Gastroesophageal sphincter (tissue), 4 donors: Measurements from ENCODE around the gene TFPT. TPM values are rescaled to one million over a fixed set of nuclear protein-coding genes. Genes with fewer than 3 reads are reported as not detected.

Source experiments
- ATAC-seq: fragments of 150-250 bp; one replicate; pipeline ENCODE4 v1.9.1; 2016; ENCODE audit warnings: mild to moderate bottlenecking, moderate library complexity
- H3K27ac ChIP-seq, 4 donors: fragments of 200-600 bp; sonication (generic) in 3 of 4; 1 replicate in 3 of 4; 2 replicates in 1 of 4; pipeline ENCODE4 v1.5.1; 2016 to 2019
- H3K27me3 ChIP-seq: fragments of 200-600 bp; sonication (generic); one replicate; pipeline ENCODE4 v1.5.1; 2019
- H3K36me3 ChIP-seq, 2 donors: fragments of 200-600 bp; sonication (generic); one replicate each; pipeline ENCODE4 v1.5.1; 2019; ENCODE audit warnings: control low read depth in 1 of 2
- H3K4me1 ChIP-seq, 3 donors: fragments of 200-600 bp; sonication (generic); 1 replicate in 2 of 3; 2 replicates in 1 of 3; pipeline ENCODE4 v1.5.1; 2016 to 2019; ENCODE audit warnings: control low read depth in 2 of 3
- H3K4me3 ChIP-seq, 2 donors: fragments of 200-600 bp; sonication (generic); one replicate each; pipeline ENCODE4 v1.5.1; 2019; ENCODE audit warnings: mild to moderate bottlenecking in 1 of 2, moderate library complexity in 1 of 2
- H3K9me3 ChIP-seq, 3 donors: fragments of 200-600 bp; sonication (generic); one replicate each; pipeline ENCODE4 v1.5.1; 2017 to 2019; ENCODE audit warnings: control low read depth in 2 of 3
- CTCF ChIP-seq, 4 experiments: fragments of 200-600 bp in 2 of 4; fragments of 450-650 bp in 2 of 4; sonication (generic) in 1 of 4; IDR thresholded peaks; one replicate each; pipeline ENCODE4 v1.5.1; 2017 to 2019; ENCODE audit warnings: antibody characterized with exemption in 4 of 4, mild to moderate bottlenecking in 2 of 4, moderate library complexity in 2 of 4
- EP300 ChIP-seq: sonication (generic); formaldehyde crosslinking; IDR thresholded peaks from one replicate; pipeline ENCODE4 v1.6.1; 2017; ENCODE audit warnings: antibody characterized with exemption, mild to moderate bottlenecking
- POLR2A ChIP-seq, 2 donors: fragments of 450-650 bp; IDR thresholded peaks; one replicate each; pipeline ENCODE4 v1.6.1; 2017; ENCODE audit warnings: antibody characterized with exemption in 2 of 2, mild to moderate bottlenecking in 2 of 2, moderate library complexity in 1 of 2
- POLR2AphosphoS5 ChIP-seq: sonication (generic); formaldehyde crosslinking; IDR thresholded peaks from one replicate; pipeline ENCODE4 v1.6.1; 2017; ENCODE audit warnings: antibody characterized with exemption
- WGBS, 2 donors: methylation state at CpG; one replicate each; pipeline ENCODE4 v1.1.5; 2018; ENCODE audit warnings: low coverage in 1 of 2; 5-methylcytosine and 5-hydroxymethylcytosine counted together
- total RNA-seq, 4 donors: library from RNA; depleted of rRNA; stranded (reverse); fragments of >200 nt; gene quantifications; one replicate each; pipeline ENCODE4 v1.1.0, GENCODE V29; 2016

TFPT gene
- total RNA-seq, 4 donors from 2014 or later, result 12.5 to 20.9 (median 15.2) TPM

- no peaks in the 10 kb centered on the region for H3K9me3 ChIP-seq
- 14% methylated on average over 1 of the region's 22 CpGs; no CpG with 5 or more reads in 1 of the 2 donors for WGBS, 2 donors
- H3K4me1 ChIP-seq, result peaks cover 0 to 23% (median 4%) of the 10 kb centered on the region in 3 donors
- TF ChIP-seq POLR2AphosphoS5 (no peak), EP300 (no peak), CTCF (IDR thresholded peaks at IDR 0.05) (no peak), POLR2A (IDR thresholded peaks at IDR 0.05) (no peak)
- H3K27me3 ChIP-seq, result peaks cover 31% of the 10 kb centered on the region
- no peaks in the 10 kb centered on the region for H3K36me3 ChIP-seq
- ATAC-seq, result no peak
- H3K27ac ChIP-seq, result peak overlapping the region in 2 of 4 donors; percentile 32 to 70
- peak overlapping the region in 1 of 2 donors; percentile 51 for H3K4me3 ChIP-seq
Measured at GRCh38 chr19:54095136-54095858, 20.2 kb downstream of the TFPT start.

GRCh38 chr19:54094426-54095000 is 20.9 kb downstream of the TFPT start:
- Histone ChIP-seq H3K9me3 (no peaks in the 10 kb centered on the region), H3K4me1 (peaks cover 0 to 23% (median 4%) of the 10 kb centered on the region in 3 donors), H3K36me3 (no peaks in the 10 kb centered on the region), H3K27me3 (peaks cover 36% of the 10 kb centered on the region), H3K4me3 (no peak overlapping the region), H3K27ac (no peak overlapping the region)
- TF ChIP-seq POLR2AphosphoS5 (no peak), POLR2A (IDR thresholded peaks at IDR 0.05) (no peak), CTCF (IDR thresholded peaks at IDR 0.05) (no peak), EP300 (no peak)
- no peak for ATAC-seq
- WGBS, 2 donors, result 78 to 90% methylated on average over 4 to 16 of the region's 17 CpGs

GRCh38 chr19:54084410-54084809 is 31.0 kb downstream of the TFPT start:
- Histone ChIP-seq H3K27me3 (peaks cover 24% of the 10 kb centered on the region), H3K36me3 (no peaks in the 10 kb centered on the region), H3K27ac (no peak overlapping the region), H3K4me1 (no peaks in the 10 kb centered on the region), H3K9me3 (peaks cover 0 to 35% (median 0%) of the 10 kb centered on the region in 3 donors), H3K4me3 (no peak overlapping the region)
- 71 to 79% methylated on average over 2 of the region's 3 CpGs for WGBS, 2 donors
- no peak for ATAC-seq
- TF ChIP-seq POLR2A (IDR thresholded peaks at IDR 0.05), result no peak
- no peak for TF ChIP-seq EP300
- no peak for TF ChIP-seq CTCF (IDR thresholded peaks at IDR 0.05)

GRCh38 chr19:54081032-54081431 is 34.4 kb downstream of the TFPT start, which contains the start of gene TARM1:
TARM1 (minus strand) TSS chr19:54081365; CDS start chr19:54081340, 25 bp downstream.
- peaks cover 26% of the 10 kb centered on the region for H3K27me3 ChIP-seq

More at GRCh38 chr19:54081032-54081431, 34.4 kb downstream of the TFPT start, which contains the start of gene TARM1:
- TF ChIP-seq POLR2A (IDR thresholded peaks at IDR 0.05) (no peak), EP300 (no peak), POLR2AphosphoS5 (no peak), CTCF (IDR thresholded peaks at IDR 0.05) (no peak)
- WGBS, 2 donors, result 50 to 80% methylated on average over 3 to 5 of the region's 7 CpGs
- no peak for ATAC-seq
- H3K27ac ChIP-seq, result no peak within 1 kb of the TSS
- no peaks in the 10 kb centered on the region for H3K4me1 ChIP-seq
- peaks cover 0 to 35% (median 0%) of the 10 kb centered on the region in 3 donors for H3K9me3 ChIP-seq
- no peak within 1 kb of the TSS for H3K4me3 ChIP-seq
- H3K36me3 ChIP-seq, result no peaks in the 10 kb centered on the region
